ENCODE results near the gene CCDC59.

Gene CCDC59

GRCh38 chr12:82366197-82366596 lies 8.0 kb upstream of the CCDC59 start:
- TF ChIP-seq POLR2AphosphoS5 (IDR thresholded peaks at IDR 0.05; ENCODE audit: low read depth, low read length) (no peak), FOXP2 (optimal IDR thresholded peaks at IDR 0.05; ENCODE audit: borderline replicate concordance, extremely low read depth, extremely low read length, insufficient read depth) (no peak), SIN3A (IDR thresholded peaks at IDR 0.05; ENCODE audit: borderline replicate concordance, insufficient read depth, low read length) (no peak), TAF1 (IDR thresholded peaks at IDR 0.05; ENCODE audit: borderline replicate concordance, insufficient read depth, low read length) (no peak), REST (IDR thresholded peaks at IDR 0.05; ENCODE audit: insufficient read depth in 1 of 2, low read depth in 2 of 2, low read length in 2 of 2) (no peak)

DNA sequence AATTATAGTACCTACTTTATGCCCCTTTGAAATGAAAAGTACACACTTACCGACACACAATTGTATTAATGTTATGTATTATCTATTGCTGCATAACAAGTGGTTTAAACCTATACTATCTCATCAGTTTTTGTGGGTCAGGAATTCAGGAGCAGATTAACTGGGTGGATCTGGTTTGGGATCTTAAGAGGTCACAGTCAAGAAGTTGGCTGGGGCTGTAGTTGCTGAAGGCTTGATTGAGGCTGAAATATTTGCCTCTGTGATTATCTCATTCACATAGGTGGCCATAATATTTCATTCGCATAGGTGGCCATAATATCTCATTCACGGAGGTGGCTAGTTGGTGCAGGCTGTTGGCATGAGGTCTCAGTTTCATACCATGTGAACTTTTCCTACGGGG lies 5.8 kb upstream of the CCDC59 start:
- TF ChIP-seq TAF1 (IDR thresholded peaks at IDR 0.05; ENCODE audit: borderline replicate concordance, insufficient read depth, low read length): no peak
- TF ChIP-seq FOXP2 (optimal IDR thresholded peaks at IDR 0.05; ENCODE audit: borderline replicate concordance, extremely low read depth, extremely low read length, insufficient read depth): no peak
- no peak for TF ChIP-seq SIN3A (IDR thresholded peaks at IDR 0.05; ENCODE audit: borderline replicate concordance, insufficient read depth, low read length)
- no peak for TF ChIP-seq REST (IDR thresholded peaks at IDR 0.05; ENCODE audit: insufficient read depth in 1 of 2, low read depth in 2 of 2, low read length in 2 of 2)
- no peak for TF ChIP-seq POLR2AphosphoS5 (IDR thresholded peaks at IDR 0.05; ENCODE audit: low read depth, low read length)

GRCh38 chr12:82361461-82361915 lies 3.3 kb upstream of the CCDC59 start:
- no peak for TF ChIP-seq POLR2AphosphoS5 (IDR thresholded peaks at IDR 0.05; ENCODE audit: low read depth, low read length)
- TF ChIP-seq FOXP2 (optimal IDR thresholded peaks at IDR 0.05; ENCODE audit: borderline replicate concordance, extremely low read depth, extremely low read length, insufficient read depth): no peak

DNA sequence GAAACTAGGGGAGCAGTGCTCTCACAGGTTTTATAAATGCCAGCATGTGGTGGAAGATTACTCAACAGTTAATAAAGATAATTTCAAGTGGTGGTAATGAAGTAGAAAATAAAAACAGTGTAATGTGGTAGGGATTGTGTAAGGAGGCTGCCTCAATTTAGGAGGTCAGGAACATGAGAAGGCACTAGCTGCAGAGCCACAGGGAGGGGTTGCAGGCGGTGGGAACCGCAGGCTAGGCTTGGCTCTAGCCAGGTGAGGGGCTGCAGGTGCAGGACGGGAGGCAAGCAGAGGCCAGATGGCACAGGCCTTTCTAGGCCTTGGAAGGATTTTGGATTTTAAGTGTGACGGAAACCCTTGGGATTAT lies 910 bp upstream of the CCDC59 start:
- TF ChIP-seq FOXP2 (optimal IDR thresholded peaks at IDR 0.05; ENCODE audit: borderline replicate concordance, extremely low read depth, extremely low read length, insufficient read depth) (no peak), TAF1 (IDR thresholded peaks at IDR 0.05; ENCODE audit: borderline replicate concordance, insufficient read depth, low read length) (no peak), REST (IDR thresholded peaks at IDR 0.05; ENCODE audit: insufficient read depth in 1 of 2, low read depth in 2 of 2, low read length in 2 of 2) (no peak), POLR2AphosphoS5 (IDR thresholded peaks at IDR 0.05; ENCODE audit: low read depth, low read length) (no peak), SIN3A (IDR thresholded peaks at IDR 0.05; ENCODE audit: borderline replicate concordance, insufficient read depth, low read length) (no peak)

GRCh38 chr12:82357845-82358199 lies 365 bp downstream of the CCDC59 start:
- TF ChIP-seq FOXP2 (optimal IDR thresholded peaks at IDR 0.05; ENCODE audit: borderline replicate concordance, extremely low read depth, extremely low read length, insufficient read depth): no peak
- no peak for TF ChIP-seq SIN3A (IDR thresholded peaks at IDR 0.05; ENCODE audit: borderline replicate concordance, insufficient read depth, low read length)
- TF ChIP-seq TAF1 (IDR thresholded peaks at IDR 0.05; ENCODE audit: borderline replicate concordance, insufficient read depth, low read length): no peak
- no peak for TF ChIP-seq POLR2AphosphoS5 (IDR thresholded peaks at IDR 0.05; ENCODE audit: low read depth, low read length)
- no peak for TF ChIP-seq REST (IDR thresholded peaks at IDR 0.05; ENCODE audit: insufficient read depth in 1 of 2, low read depth in 2 of 2, low read length in 2 of 2)

All from PFSK-1 (cell line).